Measurements from ENCODE around the gene GNLY. TPM values are rescaled to one million over a fixed set of nuclear protein-coding genes. Genes with fewer than 3 reads are reported as not detected.
"Not testable (repeated sequence)": the region's sequence is repeated elsewhere in the genome, so short reads cannot be mapped to it uniquely, and the experiment has no call there.

The GNLY gene
- polyA plus RNA-seq, 1 of the 3 experiments (the other 2 are of a cell fraction), result not detected

DNA sequence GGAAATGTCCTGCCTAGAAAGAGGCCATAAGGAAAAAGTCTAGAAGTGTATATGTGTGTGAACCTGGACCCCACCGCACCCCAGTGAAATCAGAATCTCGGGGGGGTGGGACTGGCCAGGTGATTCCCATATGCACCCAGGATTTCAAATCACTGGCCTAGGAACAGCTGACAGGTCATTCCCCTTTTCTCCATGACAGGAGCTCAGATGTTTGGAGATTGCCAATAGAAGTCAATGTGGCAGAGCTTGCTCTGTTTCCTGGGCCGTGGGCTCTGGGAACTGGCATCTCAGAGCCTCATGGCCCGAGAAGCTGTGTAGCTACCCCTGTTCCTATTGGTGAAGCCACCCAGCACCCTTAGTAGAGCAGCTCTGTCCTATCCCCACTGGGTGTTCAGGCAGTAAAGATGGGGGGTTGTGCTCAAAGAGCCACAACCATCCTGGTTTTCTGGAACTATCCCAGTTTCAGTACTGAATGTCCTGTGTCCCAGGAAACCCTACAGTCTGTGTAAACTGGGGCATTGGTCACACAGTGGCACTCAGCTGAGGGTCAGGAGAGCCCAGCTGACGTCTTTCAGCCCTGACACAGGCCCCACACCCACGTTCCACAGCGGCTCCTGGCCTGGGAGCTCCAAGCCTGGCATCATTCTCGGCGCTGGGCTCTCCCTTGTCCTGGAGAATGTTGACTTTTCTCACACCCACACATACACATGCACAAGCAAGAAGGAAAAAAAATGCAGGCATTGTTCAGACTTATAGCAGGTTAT, 18.9 kb downstream of the GNLY start:
- POLR2A ChIA-PET, result no interaction called here

DNA sequence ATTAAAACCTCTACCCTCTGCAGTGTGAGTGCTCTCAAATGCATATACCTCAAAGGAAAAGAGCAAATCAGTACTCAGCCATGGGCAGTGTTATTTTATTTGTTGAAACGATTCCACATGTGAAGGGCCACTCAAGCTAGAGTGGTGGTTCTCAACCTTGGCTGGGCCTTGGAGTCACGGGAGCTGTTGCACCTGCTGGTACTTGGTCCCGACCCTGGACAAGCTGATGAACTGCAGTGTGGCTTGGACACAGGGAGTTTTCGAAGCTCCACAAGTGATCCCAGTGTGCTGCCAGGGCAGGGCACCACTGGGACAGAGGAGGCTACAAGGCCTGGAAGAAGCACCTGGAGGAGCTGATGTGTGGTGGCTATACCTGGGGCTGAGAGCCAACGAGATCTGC, 19.7 kb downstream of the GNLY start:
- no peaks in the 10 kb centered on the region for H3K9me2 ChIP-seq
- H2AFZ ChIP-seq (ENCODE audit: low read depth), result no peak overlapping the region
- ChIA-PET CTCF (interaction anchor here (1.2 to 8.6 kb wide), 6 partner anchors 7 to 102 kb away, joined by 4 to 101 read pairs (median 14); no protein-coding TSS in a partner anchor), POLR2A (no interaction called here)
- no peak for TF ChIP-seq EZH2phosphoT487 (IDR thresholded peaks at IDR 0.05; ENCODE audit: borderline replicate concordance, low read depth)
- TF ChIP-seq, protein P1, sequence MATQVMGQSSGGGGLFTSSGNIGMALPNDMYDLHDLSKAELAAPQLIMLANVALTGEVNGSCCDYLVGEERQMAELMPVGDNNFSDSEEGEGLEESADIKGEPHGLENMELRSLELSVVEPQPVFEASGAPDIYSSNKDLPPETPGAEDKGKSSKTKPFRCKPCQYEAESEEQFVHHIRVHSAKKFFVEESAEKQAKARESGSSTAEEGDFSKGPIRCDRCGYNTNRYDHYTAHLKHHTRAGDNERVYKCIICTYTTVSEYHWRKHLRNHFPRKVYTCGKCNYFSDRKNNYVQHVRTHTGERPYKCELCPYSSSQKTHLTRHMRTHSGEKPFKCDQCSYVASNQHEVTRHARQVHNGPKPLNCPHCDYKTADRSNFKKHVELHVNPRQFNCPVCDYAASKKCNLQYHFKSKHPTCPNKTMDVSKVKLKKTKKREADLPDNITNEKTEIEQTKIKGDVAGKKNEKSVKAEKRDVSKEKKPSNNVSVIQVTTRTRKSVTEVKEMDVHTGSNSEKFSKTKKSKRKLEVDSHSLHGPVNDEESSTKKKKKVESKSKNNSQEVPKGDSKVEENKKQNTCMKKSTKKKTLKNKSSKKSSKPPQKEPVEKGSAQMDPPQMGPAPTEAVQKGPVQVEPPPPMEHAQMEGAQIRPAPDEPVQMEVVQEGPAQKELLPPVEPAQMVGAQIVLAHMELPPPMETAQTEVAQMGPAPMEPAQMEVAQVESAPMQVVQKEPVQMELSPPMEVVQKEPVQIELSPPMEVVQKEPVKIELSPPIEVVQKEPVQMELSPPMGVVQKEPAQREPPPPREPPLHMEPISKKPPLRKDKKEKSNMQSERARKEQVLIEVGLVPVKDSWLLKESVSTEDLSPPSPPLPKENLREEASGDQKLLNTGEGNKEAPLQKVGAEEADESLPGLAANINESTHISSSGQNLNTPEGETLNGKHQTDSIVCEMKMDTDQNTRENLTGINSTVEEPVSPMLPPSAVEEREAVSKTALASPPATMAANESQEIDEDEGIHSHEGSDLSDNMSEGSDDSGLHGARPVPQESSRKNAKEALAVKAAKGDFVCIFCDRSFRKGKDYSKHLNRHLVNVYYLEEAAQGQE (IDR thresholded peaks at IDR 0.05; ENCODE audit: low read depth, low read length), result no peak
- no peak for TF ChIP-seq FOXM1 (IDR thresholded peaks at IDR 0.05; ENCODE audit: low read depth)
- TF ChIP-seq MXI1 (IDR thresholded peaks at IDR 0.05; ENCODE audit: low read depth, low read length), result no peak
- peaks cover 9% of the 10 kb centered on the region for H3F3A ChIP-seq (replicated peaks; ENCODE audit: insufficient read depth)
- no peaks in the 10 kb centered on the region for H3K79me2 ChIP-seq (ENCODE audit: insufficient read depth)
- no peak overlapping the region for H3K4me2 ChIP-seq
- WGBS (ENCODE audit: low lambda C conversion rate), result 94% methylated on average over 4 of the region's 5 CpGs
- no peak overlapping the region for H3K27ac ChIP-seq (ENCODE audit: low read depth in 2 of 2, low read length in 1 of 2)
- H3K36me3 ChIP-seq (replicated peaks in 1 of 2; ENCODE audit: control insufficient read depth in 1 of 2, insufficient read depth in 2 of 2, low read length in 1 of 2), result no peaks in the 10 kb centered on the region
- no peak overlapping the region for H3K9ac ChIP-seq
- H3K4me1 ChIP-seq (ENCODE audit: control insufficient read depth in 1 of 2, insufficient read depth in 2 of 2, low read depth in 1 of 2, low read length in 1 of 2), result peaks cover 12 to 20% of the 10 kb centered on the region in 2 experiments; a peak in 3 of 4 replicates
- H3K27me3 ChIP-seq (ENCODE audit: insufficient read depth), result no peaks in the 10 kb centered on the region
- no peaks in the 10 kb centered on the region for H4K20me1 ChIP-seq (ENCODE audit: insufficient read depth)
- no peak for DNase-seq
- no peaks in the 10 kb centered on the region for H3K9me3 ChIP-seq
- H3K4me3 ChIP-seq (ENCODE audit: low read depth in 2 of 2, low read length in 1 of 2), result no peak overlapping the region

More for the DNA sequence above, 18.9 kb downstream of the GNLY start:
- DNase-seq, result no peak
- TF ChIP-seq, protein P2, sequence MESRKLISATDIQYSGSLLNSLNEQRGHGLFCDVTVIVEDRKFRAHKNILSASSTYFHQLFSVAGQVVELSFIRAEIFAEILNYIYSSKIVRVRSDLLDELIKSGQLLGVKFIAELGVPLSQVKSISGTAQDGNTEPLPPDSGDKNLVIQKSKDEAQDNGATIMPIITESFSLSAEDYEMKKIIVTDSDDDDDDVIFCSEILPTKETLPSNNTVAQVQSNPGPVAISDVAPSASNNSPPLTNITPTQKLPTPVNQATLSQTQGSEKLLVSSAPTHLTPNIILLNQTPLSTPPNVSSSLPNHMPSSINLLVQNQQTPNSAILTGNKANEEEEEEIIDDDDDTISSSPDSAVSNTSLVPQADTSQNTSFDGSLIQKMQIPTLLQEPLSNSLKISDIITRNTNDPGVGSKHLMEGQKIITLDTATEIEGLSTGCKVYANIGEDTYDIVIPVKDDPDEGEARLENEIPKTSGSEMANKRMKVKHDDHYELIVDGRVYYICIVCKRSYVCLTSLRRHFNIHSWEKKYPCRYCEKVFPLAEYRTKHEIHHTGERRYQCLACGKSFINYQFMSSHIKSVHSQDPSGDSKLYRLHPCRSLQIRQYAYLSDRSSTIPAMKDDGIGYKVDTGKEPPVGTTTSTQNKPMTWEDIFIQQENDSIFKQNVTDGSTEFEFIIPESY (IDR thresholded peaks at IDR 0.05; ENCODE audit: borderline replicate concordance, low read depth), result no peak
- TF ChIP-seq MEF2A (IDR thresholded peaks at IDR 0.05; ENCODE audit: borderline replicate concordance, low read depth) (no peak), FOSL2 (IDR thresholded peaks at IDR 0.05; ENCODE audit: borderline replicate concordance, low read depth) (no peak), GATA2 (CRISPR knock-in tag; IDR thresholded peaks at IDR 0.05) (no peak), RXRA (IDR thresholded peaks at IDR 0.05; ENCODE audit: borderline replicate concordance, low read depth) (no peak), ELF1 (IDR thresholded peaks at IDR 0.05) (no peak), TEAD4 (IDR thresholded peaks at IDR 0.05; ENCODE audit: borderline replicate concordance, insufficient read depth) (no peak), CHD2 (IDR thresholded peaks at IDR 0.05; ENCODE audit: low read length, partially characterized antibody) (no peak), TAF1 (IDR thresholded peaks at IDR 0.05; ENCODE audit: borderline replicate concordance, low read depth, low read length) (no peak)
- Histone ChIP-seq H3K27me3 (ENCODE audit: insufficient read depth) (no peaks in the 10 kb centered on the region), H3K27ac (ENCODE audit: low read depth in 2 of 2, low read length in 1 of 2) (no peak overlapping the region), H4K20me1 (ENCODE audit: insufficient read depth) (no peaks in the 10 kb centered on the region), H3K9ac (no peak overlapping the region), H3F3A (replicated peaks; ENCODE audit: insufficient read depth) (peaks cover 8% of the 10 kb centered on the region), H3K4me1 (ENCODE audit: control insufficient read depth in 1 of 2, insufficient read depth in 2 of 2, low read depth in 1 of 2, low read length in 1 of 2) (peaks cover 9 to 16% of the 10 kb centered on the region in 2 experiments; a peak in 3 of 4 replicates), H3K9me3 (no peaks in the 10 kb centered on the region), H3K36me3 (replicated peaks in 1 of 2; ENCODE audit: control insufficient read depth in 1 of 2, insufficient read depth in 2 of 2, low read length in 1 of 2) (no peaks in the 10 kb centered on the region), H2AFZ (ENCODE audit: low read depth) (no peak overlapping the region), H3K9me2 (no peaks in the 10 kb centered on the region), H3K4me3 (ENCODE audit: low read depth in 2 of 2, low read length in 1 of 2) (no peak overlapping the region), H3K4me2 (no peak overlapping the region), H3K79me2 (ENCODE audit: insufficient read depth) (no peaks in the 10 kb centered on the region)
- CTCF ChIA-PET, result interaction anchor here (0.9 to 7.2 kb wide), 8 partner anchors 16 to 103 kb away, joined by 3 to 65 read pairs (median 12); no protein-coding TSS in a partner anchor
- WGBS (ENCODE audit: low lambda C conversion rate), result 57% methylated on average over 7 of the region's 9 CpGs

DNA sequence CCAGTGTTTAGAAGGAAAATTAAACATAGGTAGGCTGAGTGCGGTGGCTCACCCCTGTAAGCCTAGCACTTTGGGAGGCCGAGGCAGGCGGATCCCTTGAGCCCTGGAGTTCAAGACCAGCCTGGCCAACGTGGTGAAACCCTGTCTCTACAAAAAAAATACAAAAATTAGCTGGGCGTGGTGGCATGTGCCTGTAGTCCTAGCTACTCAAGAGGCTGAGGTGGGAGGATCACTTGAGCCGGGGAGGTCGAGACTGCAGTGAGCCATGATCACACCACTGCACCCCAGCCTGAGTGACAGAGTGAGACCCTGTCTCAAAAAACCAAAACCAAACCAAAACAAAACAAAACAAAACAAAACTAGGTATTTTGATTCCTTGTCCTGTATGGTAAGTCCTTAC, 20.3 kb downstream of the GNLY start:
- H3K27ac ChIP-seq (ENCODE audit: low read depth in 2 of 2, low read length in 1 of 2); H2AFZ ChIP-seq (ENCODE audit: low read depth); H3K27me3 ChIP-seq (ENCODE audit: insufficient read depth); H3K4me2 ChIP-seq; H3K4me3 ChIP-seq (ENCODE audit: low read depth in 2 of 2, low read length in 1 of 2); H4K20me1 ChIP-seq (ENCODE audit: insufficient read depth); DNase-seq; H3K36me3 ChIP-seq (replicated peaks in 1 of 2; ENCODE audit: control insufficient read depth in 1 of 2, insufficient read depth in 2 of 2, low read length in 1 of 2); POLR2A ChIA-PET; H3K9me3 ChIP-seq; H3K9ac ChIP-seq; H3K9me2 ChIP-seq; H3K79me2 ChIP-seq (ENCODE audit: insufficient read depth); H3F3A ChIP-seq (replicated peaks; ENCODE audit: insufficient read depth): not testable (repeated sequence)
- 80% methylated on average over 7 of the region's 7 CpGs for WGBS (ENCODE audit: low lambda C conversion rate)
- peaks cover 12 to 26% of the 10 kb centered on the region in 2 experiments; a peak in 3 of 4 replicates for H3K4me1 ChIP-seq (ENCODE audit: control insufficient read depth in 1 of 2, insufficient read depth in 2 of 2, low read depth in 1 of 2, low read length in 1 of 2)
- CTCF ChIA-PET, result interaction anchor here (1.2 to 8.6 kb wide), 7 partner anchors 7 to 102 kb away, joined by 4 to 101 read pairs (median 13); no protein-coding TSS in a partner anchor
